ENCODE measurements around the gene DDI2. TPM values are rescaled to one million over a fixed set of nuclear protein-coding genes. Genes with fewer than 3 reads are reported as not detected.

The DDI2 gene
- polyA plus RNA-seq, 1 experiment = 7.8 TPM

DNA sequence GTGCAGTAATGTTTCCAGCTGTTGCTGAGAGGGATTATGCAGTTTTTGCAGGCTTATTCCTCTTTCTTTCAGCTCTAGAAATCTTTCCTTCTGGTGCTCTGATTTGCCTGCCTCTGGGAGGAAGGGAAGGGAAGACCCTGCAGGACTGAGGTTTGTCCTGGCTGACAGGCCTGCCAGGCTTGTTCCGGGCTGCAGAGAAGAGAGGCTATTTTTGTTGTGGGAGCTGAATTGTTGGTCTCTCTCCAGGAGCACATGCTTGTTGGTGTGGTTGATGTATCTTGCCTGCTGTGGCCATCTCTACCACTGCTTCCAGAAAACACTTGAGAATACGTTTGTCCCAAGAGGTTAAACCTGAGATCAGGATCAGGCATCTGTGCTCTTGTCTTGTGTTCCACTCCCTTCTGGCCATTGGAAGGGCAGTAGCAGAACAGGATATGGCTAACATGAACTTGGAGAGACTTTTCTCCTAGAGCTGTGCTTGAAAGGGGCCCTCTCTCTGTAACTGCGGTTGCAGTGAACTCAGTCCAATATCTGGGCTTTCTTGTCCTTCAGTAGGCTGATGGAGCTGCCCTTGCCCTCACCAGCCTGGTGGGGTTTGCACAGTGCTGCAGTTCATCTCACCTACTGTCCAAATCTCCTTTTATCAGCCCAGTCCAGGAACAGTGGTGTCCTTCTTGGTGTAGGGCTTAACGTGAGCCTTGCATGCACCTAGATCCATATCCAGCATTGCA is 97.3 kb downstream of the DDI2 start:
- ChIA-PET POLR2A (interaction anchor here (0.6 to 1.0 kb wide), 6 partner anchors 15 to 431 kb away, joined by 3 read pairs; no protein-coding TSS in a partner anchor), CTCF (no interaction called here)
- no peak for TF ChIP-seq CTCF (IDR thresholded peaks at IDR 0.05; ENCODE audit: low read depth, low read length)
- no peaks in the 10 kb centered on the region for H3K9me3 ChIP-seq (ENCODE audit: control insufficient read depth, insufficient read depth, low read length)
- H3K27me3 ChIP-seq (ENCODE audit: control insufficient read depth, insufficient read depth, low read length) = no peaks in the 10 kb centered on the region
- peak overlapping the region; percentile 57 for H3K27ac ChIP-seq (ENCODE audit: low read depth, low read length)
- peak; percentile 61 for DNase-seq (ENCODE audit: low read depth, low spot score)
- no peak overlapping the region for H3K4me3 ChIP-seq (ENCODE audit: low read depth, low read length)

DNA sequence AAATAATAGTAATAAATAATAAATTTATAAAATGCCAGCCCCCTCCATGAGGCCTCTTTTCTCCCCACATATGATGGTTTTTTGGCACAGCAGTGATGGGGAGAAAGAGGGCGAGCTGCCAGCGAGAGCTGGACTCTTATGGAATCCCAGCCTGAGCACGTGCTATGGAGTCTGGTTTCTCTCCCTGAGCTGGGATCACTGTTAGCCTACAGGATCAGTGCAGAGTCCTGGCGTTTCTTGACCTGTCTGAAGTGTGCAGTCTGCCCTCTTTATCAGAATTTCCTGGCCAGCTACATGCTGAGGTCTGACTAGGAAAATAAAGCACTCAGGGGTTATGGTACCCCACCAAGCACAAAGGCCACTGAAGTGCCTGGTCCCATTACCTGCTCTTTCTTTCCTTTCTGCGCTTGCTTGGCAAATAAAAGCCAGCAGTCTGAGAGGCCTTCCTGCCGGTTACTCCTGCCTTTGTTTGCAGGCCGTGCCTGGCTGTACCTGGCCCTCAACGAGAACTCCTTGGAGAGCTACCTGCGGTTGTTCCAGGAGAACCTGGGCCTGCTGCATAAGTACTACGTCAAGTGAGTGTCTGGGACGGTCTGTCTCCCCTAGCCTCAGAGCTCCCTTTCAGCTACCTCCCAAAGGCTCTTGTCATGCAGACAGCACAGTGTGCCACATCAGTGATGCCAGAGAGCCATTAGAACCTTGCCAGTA is 100.3 kb downstream of the DDI2 start:
- ChIA-PET POLR2A (no interaction called here), CTCF (interaction anchor here (0.7 kb wide), 1 partner anchor 9 kb away, joined by 3 read pairs; no protein-coding TSS in a partner anchor)
- Histone ChIP-seq H3K27ac (ENCODE audit: low read depth, low read length) (no peak overlapping the region), H3K9me3 (ENCODE audit: control insufficient read depth, insufficient read depth, low read length) (no peaks in the 10 kb centered on the region), H3K27me3 (ENCODE audit: control insufficient read depth, insufficient read depth, low read length) (no peaks in the 10 kb centered on the region), H3K4me3 (ENCODE audit: low read depth, low read length) (no peak overlapping the region)
- DNase-seq (ENCODE audit: low read depth, low spot score) = no peak
- no peak for TF ChIP-seq CTCF (IDR thresholded peaks at IDR 0.05; ENCODE audit: low read depth, low read length)

- Histone ChIP-seq H3K27ac (ENCODE audit: low read depth, low read length) (no peak overlapping the region), H3K27me3 (ENCODE audit: control insufficient read depth, insufficient read depth, low read length) (no peaks in the 10 kb centered on the region), H3K4me3 (ENCODE audit: low read depth, low read length) (no peak overlapping the region), H3K9me3 (ENCODE audit: control insufficient read depth, insufficient read depth, low read length) (no peaks in the 10 kb centered on the region)
- no peak for DNase-seq (ENCODE audit: low read depth, low spot score)
- ChIA-PET POLR2A (no interaction called here), CTCF (interaction anchor here (0.7 kb wide), 1 partner anchor 9 kb away, joined by 3 read pairs; no protein-coding TSS in a partner anchor)
- TF ChIP-seq CTCF (IDR thresholded peaks at IDR 0.05; ENCODE audit: low read depth, low read length) = no peak
These were observed 100.9 kb downstream of the DDI2 start for GRCh38 chr1:15718199-15718601.

Small RNAs within 50 kb of the gene (small RNA-seq; reads per million reads assigned to genes)
- not detected for gene AL121992.2 (ENCODE audit: insufficient read length, low read depth)
- not detected for gene CD24P1 (ENCODE audit: insufficient read length, low read depth)
- gene RNU7-179P (ENCODE audit: insufficient read length, low read depth) = not detected

Other genes starting within 250 kb of the DDI2 start
- 30.4 and 35.7 TPM in 2 replicates for gene EFHD2, start 207.6 kb upstream of the DDI2 start, polyA plus RNA-seq (2011; rRNA removed)
- gene CTRC, start 179.0 kb upstream of the DDI2 start, polyA plus RNA-seq (2011; rRNA removed) = not detected in 2 replicates
- gene CELA2A, start 160.7 kb upstream of the DDI2 start, polyA plus RNA-seq (2011; rRNA removed) = not detected in 2 replicates
- not detected in 2 replicates for gene CELA2B, start 141.4 kb upstream of the DDI2 start, polyA plus RNA-seq (2011; rRNA removed)
- gene CASP9, start 93.2 kb upstream of the DDI2 start, polyA plus RNA-seq (2011; rRNA removed) = 10.4 and 10.8 TPM in 2 replicates
- 14.0 and 18.4 TPM in 2 replicates for gene DNAJC16, start 90.6 kb upstream of the DDI2 start, polyA plus RNA-seq (2011; rRNA removed)
- gene AGMAT, start 32.4 kb upstream of the DDI2 start, polyA plus RNA-seq (2011; rRNA removed) = 0.68 and 0.74 TPM in 2 replicates
- 24.4 and 37.1 TPM in 2 replicates for gene PLEKHM2, start 66.9 kb downstream of the DDI2 start, polyA plus RNA-seq (2011; rRNA removed)
- 0.46 and 0.60 TPM in 2 replicates for gene SLC25A34, start 118.8 kb downstream of the DDI2 start, polyA plus RNA-seq (2011; rRNA removed)
- not detected in 2 replicates for gene TMEM82, start 125.0 kb downstream of the DDI2 start, polyA plus RNA-seq (2011; rRNA removed)
- gene FBLIM1, start 141.3 kb downstream of the DDI2 start, polyA plus RNA-seq (2011; rRNA removed) = 122 and 143 TPM in 2 replicates
- gene UQCRHL, start 190.2 kb downstream of the DDI2 start, polyA plus RNA-seq (2011; rRNA removed) = 2.7 and 3.0 TPM in 2 replicates
- 5.2 and 5.4 TPM in 2 replicates for gene SPEN, start 230.2 kb downstream of the DDI2 start, polyA plus RNA-seq (2011; rRNA removed)